ENCODE results near the gene CHST1.

GRCh38 chr11:45647329-45647728, 18.1 kb downstream of the CHST1 start:
- TF ChIP-seq POLR2A (IDR thresholded peaks at IDR 0.05; ENCODE audit: low read length) (no peak), GATA1 (IDR thresholded peaks at IDR 0.05; ENCODE audit: low read depth, low read length) (no peak)

Data from erythroblast (primary cell).